ENCODE results near the gene ONECUT1.

The ONECUT1 gene

DNA sequence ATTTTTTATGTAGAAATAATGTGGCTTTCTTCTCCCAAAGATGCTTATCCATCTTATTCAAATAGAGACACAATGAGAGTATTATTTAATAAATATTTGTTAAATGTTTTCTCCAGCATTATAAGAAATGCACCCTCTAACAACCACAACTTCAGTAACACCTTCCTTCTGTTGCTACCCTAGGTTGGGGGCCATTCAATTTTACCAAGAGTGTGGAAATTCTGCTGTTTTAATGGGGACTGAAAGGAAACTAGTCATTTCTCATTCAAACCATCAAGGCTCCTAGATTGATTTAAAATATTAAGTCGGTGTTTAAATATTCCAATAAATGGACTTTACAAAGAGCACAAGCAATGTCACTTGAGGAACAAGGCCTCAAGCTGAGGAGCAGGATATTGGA is 7.6 kb downstream of the ONECUT1 start:
- no peak for DNase-seq (ENCODE audit: low spot score)

DNA sequence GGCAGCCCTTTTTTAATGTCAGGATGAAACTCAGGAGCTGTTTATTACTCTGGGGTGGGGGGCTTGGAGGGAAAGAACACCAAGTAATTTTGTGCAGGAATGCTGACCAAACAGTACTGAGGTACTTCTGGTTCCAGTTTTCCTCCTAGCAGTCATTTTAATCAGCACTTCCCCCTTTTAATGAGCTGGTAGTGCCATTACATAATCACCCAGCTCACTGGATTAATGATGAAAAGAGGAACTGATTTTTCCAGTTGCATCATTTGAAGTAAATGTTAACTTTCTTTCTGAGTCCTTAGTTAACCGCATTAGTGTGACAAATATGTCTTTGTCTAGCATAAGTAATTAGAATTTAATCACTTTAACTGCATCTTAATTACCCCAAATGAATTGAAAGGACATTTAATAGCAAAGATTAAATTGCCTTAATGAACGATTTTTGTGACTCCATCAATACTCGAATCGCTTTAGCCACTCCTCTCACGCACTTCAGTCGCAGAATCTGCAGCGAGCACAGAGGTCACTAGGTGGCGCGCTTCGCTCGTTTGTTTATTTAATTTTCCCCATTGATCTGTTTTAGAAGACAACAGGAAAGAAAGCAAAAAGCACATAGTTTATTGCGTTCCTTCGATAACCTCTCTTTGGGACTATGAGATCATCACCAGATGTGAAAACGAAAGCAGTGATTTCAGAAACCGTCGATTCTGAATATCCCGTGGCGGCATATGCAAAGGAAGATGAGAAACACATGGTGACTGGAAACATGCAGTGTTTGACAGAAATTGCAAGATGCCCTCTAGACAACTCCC is 9.8 kb downstream of the ONECUT1 start:
- DNase-seq (ENCODE audit: low spot score), result peak; percentile 73

DNA sequence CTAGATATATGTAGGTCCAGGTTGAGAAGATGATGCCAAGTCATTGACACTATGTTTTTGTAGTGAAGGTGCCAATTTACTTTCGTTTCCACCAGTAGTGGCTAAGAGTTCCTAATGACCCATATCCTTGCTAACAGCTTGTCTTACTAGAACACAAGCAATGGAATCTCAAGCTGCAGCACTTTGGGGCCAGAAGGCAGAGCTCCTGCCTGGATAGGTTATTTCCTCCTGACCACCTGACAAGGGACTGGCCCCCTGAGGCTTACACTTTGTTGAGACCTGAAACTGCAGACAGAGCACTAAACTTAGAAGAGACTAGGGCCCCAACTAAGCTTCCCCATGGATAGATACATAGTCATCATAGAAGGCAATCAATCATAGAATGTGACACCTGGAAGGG is 11.7 kb downstream of the ONECUT1 start:
- no peak for DNase-seq (ENCODE audit: low spot score)

DNA sequence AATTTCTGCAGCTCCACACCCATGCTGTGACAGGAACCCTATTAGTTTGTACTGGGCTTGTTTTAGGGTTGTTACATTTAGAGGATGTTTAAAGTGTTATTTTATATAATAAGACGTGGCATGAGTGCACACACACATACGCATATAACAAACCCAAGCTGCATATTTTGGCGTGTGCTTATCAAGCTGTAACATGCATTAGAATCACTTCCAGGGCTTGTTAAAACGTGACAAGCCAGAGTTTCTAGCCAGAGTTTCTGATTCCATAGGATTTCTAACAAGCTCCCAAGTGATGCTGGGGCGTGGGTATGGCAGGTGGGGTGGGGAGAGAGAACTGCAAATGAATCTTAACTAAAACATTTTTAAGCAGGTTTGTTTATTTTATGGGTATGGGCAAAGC is 17.4 kb downstream of the ONECUT1 start:
- DNase-seq (ENCODE audit: low spot score), result no peak

DNA sequence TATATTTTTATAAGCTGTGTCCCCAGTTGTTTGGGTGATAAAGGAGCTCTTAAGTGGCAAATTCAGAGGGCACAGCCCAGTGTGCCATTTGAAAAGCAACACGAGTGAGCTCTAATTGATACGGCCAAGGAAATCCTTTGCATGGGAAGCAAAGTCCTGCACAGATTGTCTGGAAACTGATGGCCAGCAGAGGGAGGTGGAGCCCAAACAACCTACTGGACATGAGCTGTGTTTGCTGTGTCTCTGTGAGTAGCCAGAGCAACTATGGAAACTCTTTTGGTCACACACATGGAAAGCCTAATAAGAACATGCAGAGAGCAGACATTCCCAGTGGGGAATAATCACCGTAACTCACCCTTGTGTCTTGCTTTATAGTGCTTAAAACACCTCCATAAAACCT is 24.4 kb downstream of the ONECUT1 start:
- no peak for DNase-seq (ENCODE audit: low spot score)

DNA sequence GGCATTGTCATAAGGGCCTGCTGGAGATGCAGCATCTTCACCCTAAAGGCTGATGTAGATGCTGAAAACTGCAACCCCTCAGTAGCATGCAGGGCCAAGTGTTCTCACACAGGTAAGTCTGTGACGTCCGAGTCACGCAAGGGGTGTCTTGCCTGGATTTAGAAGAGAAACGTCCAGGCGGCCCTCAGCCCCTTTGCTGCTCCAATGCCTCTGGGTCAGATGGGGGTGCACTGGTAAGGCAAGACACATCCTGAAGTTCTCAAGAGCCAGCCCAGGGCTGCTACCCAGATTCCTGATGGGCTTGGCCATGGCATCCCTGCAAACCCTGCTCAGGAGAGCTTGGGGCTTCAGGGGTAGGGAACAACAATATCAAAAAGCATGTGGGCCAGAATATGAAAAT is 25.4 kb downstream of the ONECUT1 start:
- DNase-seq (ENCODE audit: low spot score), result no peak

DNA sequence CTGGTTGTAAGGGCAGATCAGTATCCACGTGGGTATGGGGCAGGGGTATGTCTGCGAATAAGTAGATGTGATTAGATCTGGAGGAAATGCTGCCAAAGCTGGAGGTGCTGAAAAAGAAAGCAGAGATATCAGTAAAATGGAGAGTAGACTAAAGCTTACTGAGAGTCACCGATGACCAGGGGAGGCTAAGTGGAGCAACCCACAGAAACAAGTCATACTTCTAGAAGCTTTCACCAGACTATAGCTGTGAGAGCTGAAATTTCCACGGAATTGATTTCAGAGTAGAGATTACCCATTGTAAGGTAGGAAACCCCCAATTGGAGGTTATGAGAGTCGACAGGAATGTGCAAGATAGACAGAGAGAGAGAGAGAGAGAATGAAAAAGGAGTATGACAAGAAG is 27.5 kb downstream of the ONECUT1 start:
- DNase-seq (ENCODE audit: low spot score), result no peak

DNA sequence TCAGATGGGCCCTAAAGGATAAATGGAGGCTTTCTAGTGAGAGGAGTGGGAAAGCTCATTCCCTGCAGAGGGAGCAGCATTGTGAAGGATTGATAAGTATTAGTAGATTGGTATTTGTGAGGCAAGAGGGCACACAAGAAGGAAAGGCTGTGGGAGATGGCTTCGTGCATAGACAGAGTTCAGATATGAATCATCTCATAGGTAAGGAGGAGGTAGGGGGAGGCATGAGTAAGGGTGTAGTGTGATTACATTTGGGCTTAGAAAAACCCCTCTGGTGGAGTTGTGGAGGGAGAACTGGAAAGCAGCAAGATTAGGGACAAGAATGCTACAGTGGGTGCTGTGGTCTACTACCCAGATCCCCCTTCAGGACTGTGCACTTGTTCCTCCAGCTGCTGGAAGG is 29.6 kb downstream of the ONECUT1 start:
- no peak for DNase-seq (ENCODE audit: low spot score)

DNA sequence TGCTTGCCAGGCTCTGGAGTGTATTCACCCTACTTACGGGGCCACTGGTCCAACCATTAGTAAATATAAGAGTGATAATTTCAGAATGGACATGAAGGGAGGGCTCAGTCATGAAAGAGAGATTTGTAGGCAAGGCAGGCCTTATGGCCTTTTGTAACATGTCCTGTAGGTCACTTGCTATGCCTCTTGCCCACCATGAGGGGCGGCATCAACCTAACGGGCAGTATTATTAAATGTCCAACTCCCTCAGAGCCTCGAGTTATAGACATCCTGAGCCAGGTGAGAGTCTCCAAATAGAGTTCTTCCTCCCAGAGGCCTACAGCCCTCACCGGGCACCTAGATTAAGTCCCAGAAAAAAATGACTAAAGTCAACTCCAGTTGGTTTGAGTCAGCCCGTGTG is 30.2 kb downstream of the ONECUT1 start:
- DNase-seq (ENCODE audit: low spot score), result no peak

DNA sequence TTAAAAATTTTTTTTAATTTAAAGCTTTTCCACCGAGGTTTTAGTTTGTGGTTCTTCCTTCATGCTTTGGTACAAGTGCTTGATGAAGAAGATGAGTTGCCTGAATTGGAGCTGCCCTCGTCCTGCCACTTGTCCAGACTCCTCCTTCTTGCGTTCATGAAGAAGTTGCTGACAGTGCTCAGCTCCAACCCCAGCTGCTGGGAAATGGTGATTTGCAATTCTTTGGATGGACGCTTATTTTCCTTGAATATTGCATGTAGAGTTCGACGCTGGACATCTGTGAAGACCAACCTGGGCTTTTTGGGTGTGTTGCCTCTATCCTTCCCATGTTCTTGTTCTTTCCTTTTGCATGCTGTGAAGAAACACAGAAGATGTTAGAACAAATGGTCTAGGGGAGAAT is 32.6 kb downstream of the ONECUT1 start:
- DNase-seq (ENCODE audit: low spot score), result no peak

DNA sequence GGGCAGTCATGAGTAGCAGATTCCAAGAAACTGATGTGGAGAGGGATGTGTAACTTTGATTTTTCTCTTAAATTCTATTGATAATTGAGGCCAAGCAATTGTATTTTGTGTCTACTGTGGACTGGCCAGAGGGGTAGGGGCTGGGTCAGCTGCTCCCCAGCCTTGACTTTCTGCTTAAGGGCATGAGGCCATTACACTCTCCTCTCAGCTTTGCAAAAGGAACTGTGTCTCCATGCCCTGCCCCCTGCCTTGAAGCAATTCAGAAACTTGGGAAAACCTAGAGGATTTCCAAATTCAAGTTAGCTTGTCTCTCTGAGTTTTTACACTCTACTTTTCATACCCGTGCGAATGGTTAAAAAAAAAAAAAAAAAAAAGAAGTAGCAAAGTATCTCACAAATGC is 38.6 kb downstream of the ONECUT1 start:
- DNase-seq (ENCODE audit: low spot score), result no peak

DNA sequence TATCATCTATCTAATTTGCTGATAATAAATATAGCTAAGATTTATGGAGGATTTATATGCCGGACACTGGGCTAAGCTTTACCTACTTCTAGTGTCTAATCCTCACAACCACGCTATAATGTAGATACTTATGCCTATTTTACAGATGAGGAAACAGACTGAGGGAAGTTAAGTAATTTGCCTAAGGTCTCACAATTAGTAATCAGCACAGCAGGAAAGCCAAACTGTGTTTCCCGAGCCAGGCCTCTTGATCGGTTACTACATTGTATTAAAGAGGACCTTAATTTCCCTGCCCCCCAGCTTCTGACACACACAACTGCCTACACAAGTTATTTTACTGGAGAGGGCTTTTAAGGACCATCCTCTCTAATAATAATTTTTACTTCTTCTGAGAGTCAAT is 40.9 kb downstream of the ONECUT1 start:
- DNase-seq (ENCODE audit: low spot score), result no peak

DNA sequence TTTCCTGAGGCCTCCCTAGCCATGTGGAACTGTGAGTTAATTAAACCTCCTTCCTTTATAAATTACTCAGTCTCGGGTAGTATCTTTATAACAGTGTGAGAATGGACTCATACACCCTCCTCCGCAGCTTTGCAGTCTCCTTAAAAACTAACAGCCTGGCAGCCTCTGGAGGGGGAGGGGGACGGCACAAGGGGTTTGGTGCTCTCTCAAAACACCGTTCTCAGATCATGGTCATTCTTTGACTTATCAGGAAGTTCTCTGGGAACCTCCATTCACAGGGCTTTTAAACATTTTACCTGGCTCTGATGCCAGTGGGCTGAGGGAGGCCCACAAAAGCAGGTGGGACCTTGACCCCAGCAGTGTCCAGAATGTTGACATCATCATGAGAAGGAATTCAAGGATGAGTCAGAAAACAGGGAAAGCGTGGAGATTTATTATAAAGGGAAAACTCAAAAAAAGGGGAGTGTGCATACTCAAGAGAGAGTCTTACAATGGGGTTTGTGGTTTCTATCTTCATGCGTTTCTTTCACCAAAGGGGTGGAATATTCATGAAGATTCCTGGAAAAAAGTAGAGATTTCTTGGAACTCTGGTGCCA is 43.9 kb downstream of the ONECUT1 start:
- no peak for DNase-seq (ENCODE audit: low spot score)

DNA sequence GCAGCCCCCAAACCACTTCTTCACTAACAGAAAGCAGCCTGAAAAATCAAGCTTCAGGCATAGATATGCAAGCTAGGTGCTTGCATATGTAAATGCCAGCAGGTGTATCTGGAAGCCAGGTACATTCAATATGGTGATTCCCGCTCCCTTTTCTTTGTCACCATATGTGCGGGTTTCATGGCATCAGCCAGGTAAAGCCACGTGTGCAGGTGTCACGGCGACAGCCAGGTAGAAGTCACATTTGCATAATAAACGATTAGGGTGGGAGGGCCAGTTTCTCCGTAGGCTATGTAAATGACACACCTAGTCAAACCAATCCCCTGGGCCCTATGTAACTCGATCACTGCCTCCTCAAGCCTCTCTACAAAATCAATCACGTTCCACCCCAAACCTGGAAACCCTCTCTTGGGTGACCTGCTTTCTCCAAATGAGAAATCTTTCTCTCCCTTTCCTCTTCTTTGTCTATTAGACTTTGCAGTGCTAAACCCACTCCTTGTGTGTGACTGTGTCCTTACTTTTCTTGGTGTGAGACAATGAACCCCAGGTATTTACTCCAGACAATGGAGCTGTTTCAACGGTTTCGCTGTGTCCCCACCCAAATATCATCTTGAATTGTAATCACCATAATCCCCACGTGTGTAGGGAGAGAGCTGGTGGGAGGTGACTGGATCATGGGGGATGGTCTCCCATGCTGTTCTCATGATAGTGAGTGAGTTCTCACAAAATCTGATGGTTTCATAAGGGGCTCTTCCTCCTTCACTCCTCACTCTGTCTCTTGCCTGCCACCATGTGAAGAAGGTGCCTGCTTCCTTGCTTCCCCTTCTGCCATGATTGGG is 44.6 kb downstream of the ONECUT1 start:
- DNase-seq (ENCODE audit: low spot score), result no peak

DNA sequence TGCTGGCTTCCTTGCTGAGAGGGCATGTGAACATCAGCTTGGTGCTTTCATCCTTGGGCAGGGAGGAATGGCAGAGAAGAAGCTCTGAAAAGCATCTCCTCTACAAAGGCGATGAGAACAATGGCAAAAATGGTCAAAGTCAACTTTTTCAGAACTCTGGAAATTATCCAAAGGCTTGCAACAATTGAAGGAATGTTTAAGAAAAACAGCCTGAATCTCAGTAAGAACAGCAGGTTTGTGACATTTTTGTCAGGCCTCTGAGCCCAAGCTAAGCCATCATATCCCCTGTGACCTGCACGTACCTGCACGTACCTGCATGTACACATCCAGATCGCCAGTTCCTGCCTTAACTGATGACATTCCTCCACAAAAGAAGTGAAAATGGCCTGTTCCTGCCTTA is 51.8 kb downstream of the ONECUT1 start:
- no peak for DNase-seq (ENCODE audit: low spot score)

DNA sequence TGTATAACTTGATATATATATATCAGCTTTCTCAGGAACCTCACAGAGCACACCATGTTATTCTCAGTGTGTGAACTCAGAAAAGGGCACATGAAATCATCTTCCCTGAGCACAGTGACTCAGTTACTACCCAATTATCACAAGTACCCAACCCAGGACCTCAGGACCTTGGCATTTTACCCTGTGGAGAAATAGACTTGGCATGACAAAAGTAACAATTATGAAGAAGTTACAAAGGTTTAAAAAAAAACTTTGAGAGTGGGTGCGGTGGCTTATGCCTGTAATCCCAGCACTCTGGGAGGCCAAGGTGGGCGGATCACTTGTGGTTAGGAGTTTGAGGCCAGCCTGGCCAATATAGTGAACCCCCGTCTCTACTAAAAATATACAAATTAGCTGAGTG is 52.4 kb downstream of the ONECUT1 start:
- peak; percentile 16 for DNase-seq (ENCODE audit: low spot score)

DNA sequence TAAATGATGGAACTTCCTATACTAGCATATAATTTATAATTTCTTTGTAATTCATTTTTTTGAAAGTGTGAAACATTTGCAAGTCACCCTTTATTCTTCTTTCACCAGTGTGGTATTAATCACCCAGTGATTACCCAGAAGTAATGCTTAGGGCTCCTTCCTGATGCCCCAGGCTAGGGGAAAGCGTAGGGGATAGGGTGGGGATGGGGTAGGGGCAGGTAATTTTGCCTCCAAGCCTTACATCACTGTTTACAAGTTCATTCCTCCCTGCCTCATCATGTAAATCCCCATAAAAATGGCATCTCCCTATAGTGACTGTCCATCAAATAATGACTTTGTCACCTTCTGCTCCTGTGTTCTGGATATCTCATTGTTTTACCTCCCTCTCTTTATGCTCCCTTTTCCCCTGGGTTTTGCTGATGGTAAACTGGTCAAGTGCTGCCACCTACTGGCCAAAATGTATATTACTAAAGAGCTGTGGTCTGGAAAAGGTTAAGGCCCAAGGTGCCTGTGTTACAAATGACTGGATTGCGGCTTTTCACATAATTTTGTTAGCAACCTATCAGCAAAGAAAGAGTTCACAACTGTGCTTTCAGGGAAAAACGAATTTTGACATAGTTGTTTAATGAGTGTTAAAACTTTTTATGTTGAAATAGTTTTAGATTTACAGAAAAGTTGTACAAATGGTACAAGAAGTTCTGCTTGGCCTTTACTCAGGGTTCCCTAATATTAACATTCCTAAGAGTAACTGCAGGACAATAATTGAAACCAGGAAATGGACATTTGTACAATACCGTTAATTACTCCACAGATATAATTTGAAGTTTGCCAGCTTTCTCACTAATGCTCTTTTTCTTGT is 54.7 kb downstream of the ONECUT1 start:
- DNase-seq (ENCODE audit: low spot score), result peak; percentile 87

DNA sequence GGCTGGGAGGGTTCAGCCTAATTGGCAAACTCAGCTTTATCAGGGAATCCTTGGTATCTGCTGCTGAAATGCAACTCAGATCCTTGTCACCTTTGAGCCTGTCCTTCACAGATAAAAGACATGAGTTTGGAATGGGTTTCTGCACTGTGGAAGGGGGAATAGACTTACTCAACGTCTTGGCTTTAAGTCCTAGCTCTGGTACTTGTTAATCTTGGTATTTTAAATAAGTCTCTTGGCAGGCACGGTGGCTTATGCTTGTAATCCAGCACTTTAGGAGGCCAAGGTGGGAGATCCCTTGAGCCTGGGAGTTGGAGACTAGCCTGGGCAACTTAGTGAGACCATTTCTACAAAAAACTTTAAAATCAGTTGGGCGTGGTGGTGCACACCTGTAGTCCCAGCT is 55.8 kb downstream of the ONECUT1 start:
- DNase-seq (ENCODE audit: low spot score), result no peak

DNA sequence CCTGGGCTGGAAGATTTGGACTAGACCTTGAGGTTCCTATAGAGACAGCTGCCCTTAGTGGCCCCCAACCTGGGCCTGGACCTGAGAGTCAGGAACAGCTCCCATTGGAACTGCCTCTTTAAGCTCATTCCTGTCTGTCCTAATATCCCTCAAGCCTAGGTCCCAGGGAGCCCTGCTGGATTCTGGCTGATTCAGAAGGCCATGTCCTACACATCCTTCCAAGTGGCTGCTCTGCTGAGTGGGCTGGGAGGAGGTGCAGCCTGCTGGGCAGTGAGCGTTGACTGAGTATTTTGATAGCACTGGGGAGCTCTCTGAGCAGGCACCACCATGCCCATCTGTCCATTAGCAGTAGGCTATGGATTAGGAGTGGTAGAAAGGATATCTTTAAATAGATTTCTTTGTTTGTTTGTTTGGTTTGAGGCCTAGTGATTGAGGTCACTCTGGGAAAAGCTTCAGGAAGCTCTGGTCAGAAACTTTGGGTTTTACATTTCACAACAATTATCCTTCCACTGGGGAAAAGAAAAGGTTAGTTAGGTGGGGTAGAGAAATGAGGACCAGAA is 56.4 kb downstream of the ONECUT1 start:
- DNase-seq (ENCODE audit: low spot score), result no peak

DNA sequence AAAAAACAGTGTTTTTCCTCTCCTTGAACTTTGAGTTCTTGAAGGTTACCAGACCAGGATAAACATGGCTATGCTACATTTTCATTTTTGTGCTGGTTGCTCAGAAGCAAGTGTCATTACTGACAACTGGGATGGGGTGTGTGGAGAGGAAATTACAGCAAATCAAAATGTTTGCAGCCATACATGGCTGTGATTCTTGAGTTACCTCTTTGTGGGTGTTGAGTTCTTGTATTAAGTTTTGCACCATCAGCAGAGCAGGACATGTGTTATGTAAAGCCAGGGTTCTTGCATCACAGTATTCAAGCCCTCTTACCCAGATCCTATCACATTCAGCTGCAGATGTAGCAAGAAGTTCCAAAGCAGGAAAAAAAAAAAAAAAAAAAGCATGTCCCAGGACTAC is 57.0 kb downstream of the ONECUT1 start:
- DNase-seq (ENCODE audit: low spot score), result no peak

DNA sequence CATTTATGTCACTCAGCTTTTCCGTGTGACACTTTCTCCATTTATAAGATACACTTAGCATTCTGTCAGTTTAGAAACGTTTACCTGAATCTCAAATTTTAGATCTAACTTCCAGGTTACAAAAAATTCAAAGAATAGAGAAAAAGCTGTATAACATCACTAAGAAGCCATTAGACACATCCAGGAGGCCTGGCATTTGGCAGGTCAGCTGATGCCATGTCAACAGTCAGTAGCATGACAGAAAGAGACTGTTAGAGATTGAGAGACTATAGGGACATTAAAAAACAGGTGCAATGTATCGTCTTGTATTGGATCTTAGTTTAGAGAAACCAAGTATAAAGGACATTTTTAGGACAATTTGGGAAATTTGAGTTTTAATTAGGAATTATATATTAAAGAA is 57.6 kb downstream of the ONECUT1 start:
- no peak for DNase-seq (ENCODE audit: low spot score)
